ENCODE measurements around the gene PPIL6.
"Not testable (repeated sequence)": the region's sequence is repeated elsewhere in the genome, so short reads cannot be mapped to it uniquely, and the experiment has no call there.

Gene PPIL6

DNA sequence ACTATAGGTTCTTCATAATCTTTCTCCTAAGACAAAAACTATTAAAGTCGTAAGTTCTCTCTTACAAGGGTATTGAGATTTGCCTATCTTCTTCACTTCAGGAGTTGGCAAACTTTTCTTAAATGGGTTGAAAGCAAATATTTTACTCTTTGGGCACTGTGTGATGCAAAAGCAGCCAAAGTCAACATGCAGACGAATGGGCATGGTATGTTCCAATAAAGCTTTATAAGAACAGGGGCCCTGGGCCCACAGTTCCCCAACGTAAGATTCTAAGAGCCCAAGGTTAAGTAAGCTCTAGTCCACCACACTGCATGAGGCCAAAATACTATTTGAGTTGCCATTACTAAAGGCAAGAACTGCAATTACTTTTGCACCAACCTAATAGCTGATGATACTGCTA lies 69.6 kb downstream of the PPIL6 start:
- Histone ChIP-seq H3K9ac (ENCODE audit: low read length) (no peak overlapping the region), H3K4me1 (ENCODE audit: control insufficient read depth, insufficient read depth, low read length) (peaks cover 25% of the 10 kb centered on the region), H3K9me3 (ENCODE audit: control insufficient read depth, low read length) (no peaks in the 10 kb centered on the region), H3K4me3 (ENCODE audit: low read length) (no peak overlapping the region), H3K36me3 (ENCODE audit: control insufficient read depth, insufficient read depth, low read length, severe bottlenecking) (peaks cover 98% of the 10 kb centered on the region), H3K27me3 (replicated peaks; ENCODE audit: control insufficient read depth, insufficient read depth, low read length) (no peaks in the 10 kb centered on the region)
- DNase-seq (ENCODE audit: low read depth), result peak; percentile 41

- H3K9me3 ChIP-seq (ENCODE audit: control insufficient read depth, low read length), result no peaks in the 10 kb centered on the region
- no peak overlapping the region for H3K9ac ChIP-seq (ENCODE audit: low read length)
- peaks cover 25% of the 10 kb centered on the region for H3K4me1 ChIP-seq (ENCODE audit: control insufficient read depth, insufficient read depth, low read length)
- H3K4me3 ChIP-seq (ENCODE audit: low read length), result no peak overlapping the region
- DNase-seq (ENCODE audit: low read depth), result peak; percentile 64
- no peaks in the 10 kb centered on the region for H3K27me3 ChIP-seq (replicated peaks; ENCODE audit: control insufficient read depth, insufficient read depth, low read length)
- peaks cover 96% of the 10 kb centered on the region for H3K36me3 ChIP-seq (ENCODE audit: control insufficient read depth, insufficient read depth, low read length, severe bottlenecking)
Observed at GRCh38 chr6:109370336-109370735, 70.1 kb downstream of the PPIL6 start.

DNA sequence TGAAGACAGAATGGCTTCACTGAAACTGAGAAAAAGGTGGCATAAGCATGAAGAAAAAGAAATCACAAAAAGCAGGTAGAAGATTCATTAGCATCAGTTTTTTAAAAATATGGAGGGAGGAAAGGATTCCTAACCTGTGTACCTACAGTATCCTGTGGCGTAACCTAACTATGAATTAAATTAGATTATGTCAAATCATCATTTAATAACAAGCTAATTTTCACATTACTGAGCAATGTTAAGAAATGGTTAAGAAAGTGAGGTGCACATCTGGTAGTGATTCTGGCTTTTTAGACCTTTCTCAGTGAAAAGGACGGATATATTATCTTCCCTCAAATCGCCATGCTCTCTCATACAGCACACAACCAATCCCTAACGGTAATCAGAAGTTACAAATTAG lies 70.7 kb downstream of the PPIL6 start:
- H3K9me3 ChIP-seq (ENCODE audit: control insufficient read depth, low read length), result no peaks in the 10 kb centered on the region
- H3K27me3 ChIP-seq (replicated peaks; ENCODE audit: control insufficient read depth, insufficient read depth, low read length), result no peaks in the 10 kb centered on the region
- H3K4me1 ChIP-seq (ENCODE audit: control insufficient read depth, insufficient read depth, low read length), result peaks cover 25% of the 10 kb centered on the region
- no peak overlapping the region for H3K4me3 ChIP-seq (ENCODE audit: low read length)
- no peak overlapping the region for H3K9ac ChIP-seq (ENCODE audit: low read length)
- H3K36me3 ChIP-seq (ENCODE audit: control insufficient read depth, insufficient read depth, low read length, severe bottlenecking), result peaks cover 94% of the 10 kb centered on the region
- no peak for DNase-seq (ENCODE audit: low read depth)

GRCh38 chr6:109364382-109365078 lies 75.9 kb downstream of the PPIL6 start:
- not testable (repeated sequence) for DNase-seq (ENCODE audit: low read depth); H3K9me3 ChIP-seq (ENCODE audit: control insufficient read depth, low read length); H3K27me3 ChIP-seq (replicated peaks; ENCODE audit: control insufficient read depth, insufficient read depth, low read length); H3K9ac ChIP-seq (ENCODE audit: low read length); H3K4me3 ChIP-seq (ENCODE audit: low read length)
- Histone ChIP-seq H3K4me1 (ENCODE audit: control insufficient read depth, insufficient read depth, low read length) (peaks cover 14% of the 10 kb centered on the region), H3K36me3 (ENCODE audit: control insufficient read depth, insufficient read depth, low read length, severe bottlenecking) (peaks cover 70% of the 10 kb centered on the region)

- no peaks in the 10 kb centered on the region for H3K27me3 ChIP-seq (replicated peaks; ENCODE audit: control insufficient read depth, insufficient read depth, low read length)
- peaks cover 14% of the 10 kb centered on the region for H3K4me1 ChIP-seq (ENCODE audit: control insufficient read depth, insufficient read depth, low read length)
- DNase-seq (ENCODE audit: low read depth), result no peak
- H3K9me3 ChIP-seq (ENCODE audit: control insufficient read depth, low read length), result no peaks in the 10 kb centered on the region
- H3K36me3 ChIP-seq (ENCODE audit: control insufficient read depth, insufficient read depth, low read length, severe bottlenecking), result peaks cover 70% of the 10 kb centered on the region
- H3K9ac ChIP-seq (ENCODE audit: low read length), result no peak overlapping the region
- H3K4me3 ChIP-seq (ENCODE audit: low read length), result no peak overlapping the region
Observed at GRCh38 chr6:109363753-109364152, 76.7 kb downstream of the PPIL6 start.

DNA sequence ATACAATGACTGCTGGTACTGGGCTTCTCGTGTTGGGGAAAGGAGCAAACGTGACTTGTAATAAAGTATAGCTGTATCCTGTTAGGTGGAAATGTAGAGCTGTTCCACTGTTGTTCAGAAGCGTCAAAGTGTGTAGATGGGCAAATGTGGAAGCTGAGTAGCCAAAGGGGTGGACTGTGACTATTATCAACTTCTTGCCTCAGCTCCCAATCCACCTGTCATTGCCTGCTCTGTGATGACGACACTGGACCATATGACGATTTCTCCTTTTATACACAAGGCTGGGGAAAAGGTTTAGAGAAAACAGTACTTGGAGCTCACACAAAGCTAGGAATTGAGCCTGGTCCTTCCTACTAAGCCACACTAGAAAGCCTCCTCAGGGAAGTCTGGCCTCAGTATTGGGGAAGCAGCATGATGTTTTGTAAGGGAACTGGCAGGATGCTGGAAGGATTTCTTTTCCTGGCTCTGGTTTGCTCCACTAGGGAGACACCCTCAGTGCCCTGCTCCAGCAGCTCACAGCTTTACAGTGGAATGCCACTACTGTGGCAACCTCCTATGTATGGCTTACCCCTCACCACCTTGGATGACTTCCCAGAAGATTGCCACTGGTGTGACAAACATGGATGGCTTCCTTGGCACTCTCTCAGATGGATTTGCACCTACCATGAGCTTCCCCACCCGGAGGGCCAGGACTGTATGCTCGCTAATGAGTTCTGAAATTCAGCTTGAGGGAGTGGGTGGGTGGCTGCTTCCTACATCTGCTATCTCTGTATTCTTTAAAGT lies 78.1 kb downstream of the PPIL6 start:
- Histone ChIP-seq H3K9ac (ENCODE audit: low read length) (no peak overlapping the region), H3K4me3 (ENCODE audit: low read length) (no peak overlapping the region), H3K4me1 (ENCODE audit: control insufficient read depth, insufficient read depth, low read length) (peaks cover 14% of the 10 kb centered on the region), H3K27me3 (replicated peaks; ENCODE audit: control insufficient read depth, insufficient read depth, low read length) (no peaks in the 10 kb centered on the region), H3K36me3 (ENCODE audit: control insufficient read depth, insufficient read depth, low read length, severe bottlenecking) (peaks cover 70% of the 10 kb centered on the region), H3K9me3 (ENCODE audit: control insufficient read depth, low read length) (no peaks in the 10 kb centered on the region)
- DNase-seq (ENCODE audit: low read depth), result peak; percentile 33

DNA sequence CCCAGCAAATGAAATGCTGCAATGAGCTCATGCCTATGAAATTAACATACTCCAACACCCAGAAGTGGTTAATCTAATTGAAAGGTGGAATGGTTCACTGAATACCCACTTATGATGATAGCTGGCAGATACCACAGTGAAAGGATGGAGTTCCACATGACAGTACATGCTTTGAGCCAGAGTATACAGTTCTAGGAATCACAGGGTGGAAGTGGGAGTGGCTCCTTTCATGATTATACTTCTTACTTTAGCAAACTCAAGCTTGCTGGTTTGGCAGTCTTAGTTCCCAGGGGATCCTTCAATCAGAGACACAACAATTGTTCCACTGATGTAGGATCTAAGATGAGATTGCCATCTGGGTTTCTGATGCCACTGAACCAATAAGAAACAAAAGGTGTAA lies 79.6 kb downstream of the PPIL6 start:
- H3K36me3 ChIP-seq (ENCODE audit: control insufficient read depth, insufficient read depth, low read length, severe bottlenecking), result peaks cover 70% of the 10 kb centered on the region
- no peak overlapping the region for H3K4me3 ChIP-seq (ENCODE audit: low read length)
- DNase-seq (ENCODE audit: low read depth), result no peak
- H3K9me3 ChIP-seq (ENCODE audit: control insufficient read depth, low read length), result peaks cover 7% of the 10 kb centered on the region
- H3K4me1 ChIP-seq (ENCODE audit: control insufficient read depth, insufficient read depth, low read length), result peaks cover 14% of the 10 kb centered on the region
- no peak overlapping the region for H3K9ac ChIP-seq (ENCODE audit: low read length)
- H3K27me3 ChIP-seq (replicated peaks; ENCODE audit: control insufficient read depth, insufficient read depth, low read length), result no peaks in the 10 kb centered on the region

DNA sequence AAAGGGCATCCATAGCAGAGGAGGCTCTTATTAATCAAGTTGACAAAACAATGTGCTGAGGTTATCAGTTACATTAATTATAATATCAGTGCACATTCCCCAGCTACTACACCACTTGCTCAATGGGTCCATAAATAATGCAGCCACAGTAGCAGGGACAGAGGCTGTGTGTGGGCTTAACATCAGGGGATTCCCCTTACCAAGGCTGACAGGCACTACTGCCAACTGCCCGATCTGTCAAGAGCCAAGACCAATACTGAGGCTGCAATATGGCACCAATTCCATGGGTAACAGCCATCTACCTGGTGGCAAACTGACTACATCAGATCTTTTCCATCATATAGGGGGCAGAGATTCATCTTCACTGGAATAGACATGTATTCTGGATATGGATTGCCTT lies 80.1 kb downstream of the PPIL6 start:
- Histone ChIP-seq H3K27me3 (replicated peaks; ENCODE audit: control insufficient read depth, insufficient read depth, low read length) (no peaks in the 10 kb centered on the region), H3K4me3 (ENCODE audit: low read length) (no peak overlapping the region), H3K9me3 (ENCODE audit: control insufficient read depth, low read length) (peaks cover 7% of the 10 kb centered on the region), H3K4me1 (ENCODE audit: control insufficient read depth, insufficient read depth, low read length) (peaks cover 14% of the 10 kb centered on the region), H3K9ac (ENCODE audit: low read length) (no peak overlapping the region), H3K36me3 (ENCODE audit: control insufficient read depth, insufficient read depth, low read length, severe bottlenecking) (peaks cover 72% of the 10 kb centered on the region)
- DNase-seq (ENCODE audit: low read depth), result no peak

GRCh38 chr6:109359248-109359647 lies 81.2 kb downstream of the PPIL6 start:
- Histone ChIP-seq H3K27me3 (replicated peaks; ENCODE audit: control insufficient read depth, insufficient read depth, low read length) (no peaks in the 10 kb centered on the region), H3K36me3 (ENCODE audit: control insufficient read depth, insufficient read depth, low read length, severe bottlenecking) (peaks cover 69% of the 10 kb centered on the region), H3K9me3 (ENCODE audit: control insufficient read depth, low read length) (peaks cover 7% of the 10 kb centered on the region), H3K4me3 (ENCODE audit: low read length) (no peak overlapping the region), H3K9ac (ENCODE audit: low read length) (no peak overlapping the region), H3K4me1 (ENCODE audit: control insufficient read depth, insufficient read depth, low read length) (peaks cover 14% of the 10 kb centered on the region)
- no peak for DNase-seq (ENCODE audit: low read depth)

DNA sequence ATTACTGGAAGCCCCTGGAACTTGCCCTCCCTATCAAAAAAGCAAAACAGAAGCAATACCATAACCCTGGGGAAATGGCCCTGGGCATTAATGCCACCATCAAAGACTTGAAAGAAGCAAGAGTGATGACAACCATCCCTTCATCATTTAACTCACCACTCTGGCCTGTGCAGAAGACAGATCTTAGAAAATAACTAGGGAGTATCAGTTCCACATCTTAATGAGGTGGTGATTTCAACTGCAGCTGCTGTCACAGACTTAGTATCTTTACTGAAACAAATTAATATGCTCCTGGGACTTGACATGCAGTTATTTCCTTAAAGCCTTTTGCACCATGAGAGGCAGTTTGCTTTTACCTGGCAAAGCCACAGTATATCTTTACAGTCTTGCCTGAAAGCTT lies 82.2 kb downstream of the PPIL6 start:
- H3K4me3 ChIP-seq (ENCODE audit: low read length), result no peak overlapping the region
- no peak overlapping the region for H3K9ac ChIP-seq (ENCODE audit: low read length)
- H3K27me3 ChIP-seq (replicated peaks; ENCODE audit: control insufficient read depth, insufficient read depth, low read length), result no peaks in the 10 kb centered on the region
- no peak for DNase-seq (ENCODE audit: low read depth)
- H3K9me3 ChIP-seq (ENCODE audit: control insufficient read depth, low read length), result peaks cover 7% of the 10 kb centered on the region
- peaks cover 14% of the 10 kb centered on the region for H3K4me1 ChIP-seq (ENCODE audit: control insufficient read depth, insufficient read depth, low read length)
- peaks cover 67% of the 10 kb centered on the region for H3K36me3 ChIP-seq (ENCODE audit: control insufficient read depth, insufficient read depth, low read length, severe bottlenecking)

GRCh38 chr6:109356237-109356636 lies 84.2 kb downstream of the PPIL6 start:
- Histone ChIP-seq H3K4me1 (ENCODE audit: control insufficient read depth, insufficient read depth, low read length) (peaks cover 16% of the 10 kb centered on the region), H3K27me3 (replicated peaks; ENCODE audit: control insufficient read depth, insufficient read depth, low read length) (no peaks in the 10 kb centered on the region), H3K9ac (ENCODE audit: low read length) (no peak overlapping the region), H3K9me3 (ENCODE audit: control insufficient read depth, low read length) (peaks cover 7% of the 10 kb centered on the region), H3K4me3 (ENCODE audit: low read length) (no peak overlapping the region), H3K36me3 (ENCODE audit: control insufficient read depth, insufficient read depth, low read length, severe bottlenecking) (peaks cover 52% of the 10 kb centered on the region)
- no peak for DNase-seq (ENCODE audit: low read depth)

Measured in adipocyte (in vitro differentiated cells).